NCI-H2081 (cell line): Measurements from ENCODE around the gene CARS1.

Source experiments
- DNase-seq, 2 experiments: peaks; one replicate each; lab custom pipeline; 2025; lab: John Stamatoyannopoulos, UW

The CARS1 gene

GRCh38 chr11:2991452-2992233, 65.6 kb downstream of the CARS1 start:
- DNase-seq: peak; percentile 57 to 63

DNA sequence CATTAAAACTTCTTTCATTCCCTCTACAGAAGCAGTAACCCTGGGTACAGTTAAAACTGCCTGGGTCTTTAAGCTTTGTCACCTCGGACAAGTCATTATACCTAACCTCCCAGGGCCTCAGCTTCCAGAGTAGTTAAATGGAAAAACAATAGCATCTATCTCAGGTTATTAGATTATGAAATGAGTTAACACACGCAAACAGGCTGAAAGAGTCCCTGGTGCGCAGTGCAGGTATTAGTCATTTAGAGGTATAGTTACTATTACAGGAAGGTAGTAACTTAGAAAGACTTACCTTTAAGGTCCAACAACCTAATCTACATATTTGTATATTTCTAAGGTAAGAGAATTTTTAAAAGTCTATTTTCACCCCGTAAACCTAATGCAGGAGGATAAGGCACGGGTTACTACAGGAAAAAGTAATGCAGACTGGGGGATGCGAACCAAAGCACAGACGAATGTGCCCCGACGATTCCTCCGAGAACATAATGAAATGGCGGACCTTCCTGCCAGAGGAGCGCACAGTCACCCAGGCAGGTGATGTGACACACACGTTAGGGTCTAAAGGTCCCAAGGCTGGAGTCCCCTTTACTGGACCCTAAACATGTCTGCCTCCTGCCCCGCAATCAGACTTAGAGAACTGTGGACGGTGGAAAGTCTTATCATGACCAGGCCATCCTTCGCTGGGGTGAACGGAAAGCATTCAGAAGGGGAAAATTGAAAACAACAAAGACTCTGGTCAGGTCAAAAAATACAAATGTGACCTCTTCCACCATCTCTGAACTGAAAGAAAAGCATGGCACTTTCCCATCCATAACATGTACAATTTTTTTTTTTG, 66.4 kb downstream of the CARS1 start:
- DNase-seq: peak in 1 of 2 experiments; percentile 8

DNA sequence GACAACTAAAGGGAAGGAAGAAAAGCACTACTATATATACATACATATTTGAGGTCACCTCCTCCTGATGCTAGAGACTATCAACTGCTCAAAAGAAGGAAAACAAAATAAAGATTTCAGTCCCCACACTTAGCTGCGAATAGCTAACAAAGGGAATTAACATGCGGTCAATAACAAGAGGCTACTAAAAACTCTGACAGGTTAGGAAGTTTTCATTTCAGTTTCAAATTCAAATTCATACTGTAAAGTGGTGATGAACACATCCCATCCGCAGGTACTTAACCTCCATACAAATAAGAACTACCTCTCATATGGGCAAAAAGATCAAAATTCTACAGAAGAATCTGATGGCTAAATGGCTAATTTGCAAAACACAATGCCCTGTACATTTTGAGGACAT, 67.7 kb downstream of the CARS1 start:
- no peak for DNase-seq

GRCh38 chr11:2989006-2989405, 68.2 kb downstream of the CARS1 start:
- DNase-seq: no peak

DNA sequence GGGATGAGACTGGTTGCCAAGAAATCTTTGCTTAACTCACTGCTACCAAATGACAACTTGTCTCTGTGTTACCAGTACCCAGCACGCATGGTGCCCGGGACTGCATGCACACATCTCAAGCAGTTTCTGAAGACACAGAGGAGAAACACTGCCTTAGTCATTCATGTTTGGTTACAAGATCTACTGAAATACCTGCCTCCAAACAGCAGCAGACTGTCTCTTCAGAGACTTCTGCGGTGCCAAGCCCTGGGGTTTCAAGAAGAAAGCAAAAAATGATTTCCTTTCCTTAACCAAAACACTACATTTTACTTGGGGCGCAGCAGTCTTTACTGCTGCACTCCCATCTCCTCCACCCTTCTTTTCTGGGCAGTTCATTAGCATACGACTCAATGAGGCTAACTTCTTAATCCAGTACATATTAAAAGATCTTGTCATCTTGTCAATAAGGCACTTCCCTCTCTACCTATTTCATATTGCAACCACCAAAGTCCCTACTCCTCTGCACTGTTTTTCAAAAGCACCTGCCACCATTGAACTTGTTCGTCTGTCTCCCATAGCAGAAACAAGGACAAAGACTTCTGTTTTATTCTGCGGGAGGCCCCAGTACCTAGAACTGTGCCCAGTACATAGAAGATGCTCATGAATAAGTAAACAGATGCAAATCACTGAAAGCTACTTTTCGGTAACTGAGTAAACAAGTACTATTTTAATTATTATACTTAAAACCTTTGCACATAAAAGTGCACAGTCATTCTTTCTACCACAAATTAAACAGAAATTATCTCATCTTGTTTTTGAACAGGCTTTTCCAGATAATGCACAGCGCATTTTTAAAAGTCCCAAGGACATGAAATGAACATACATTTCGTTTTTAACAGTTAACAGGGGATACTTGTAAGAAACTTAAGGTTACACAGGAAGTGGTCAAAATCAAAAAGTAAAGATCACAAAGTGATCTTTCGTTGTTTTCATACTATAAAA, 69.1 kb downstream of the CARS1 start:
- no peak for DNase-seq

DNA sequence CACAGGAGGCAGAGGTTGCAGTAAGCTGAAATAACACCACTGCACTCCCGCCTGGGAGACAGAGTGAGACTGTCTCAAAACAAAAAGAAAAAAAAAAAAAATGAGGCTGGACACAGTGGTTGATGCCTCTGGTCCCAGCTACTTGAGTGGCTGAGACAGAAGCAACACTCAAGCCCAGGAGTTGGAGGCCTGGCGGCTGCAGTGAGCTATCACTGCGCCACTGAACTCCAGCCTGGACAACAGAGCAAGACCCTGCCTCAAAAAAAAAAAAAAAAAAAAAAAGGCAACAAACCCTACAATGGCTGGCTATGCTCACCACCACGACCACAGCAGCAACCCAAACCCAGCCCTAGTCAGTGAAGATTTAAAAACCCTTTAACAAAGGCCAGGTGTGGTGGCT, 73.3 kb downstream of the CARS1 start:
- DNase-seq: no peak

DNA sequence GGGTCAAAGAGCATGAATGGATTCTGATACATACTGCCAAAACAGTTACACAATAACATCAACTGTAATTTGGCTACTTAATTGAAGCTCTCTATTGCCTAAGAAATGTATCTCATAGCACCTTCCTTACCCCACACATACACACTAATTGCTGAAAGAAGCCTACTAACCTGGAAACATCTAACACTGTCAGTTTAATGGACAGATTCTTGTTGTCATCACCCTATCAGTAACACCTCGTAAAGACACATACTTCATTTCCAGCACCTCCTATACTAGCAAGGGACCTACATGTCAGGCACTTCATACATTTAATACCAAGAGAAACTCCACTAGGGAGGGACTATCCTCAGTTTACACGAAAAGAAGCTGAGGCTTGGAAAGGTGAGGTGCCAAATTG, 75.0 kb downstream of the CARS1 start:
- DNase-seq: no peak

DNA sequence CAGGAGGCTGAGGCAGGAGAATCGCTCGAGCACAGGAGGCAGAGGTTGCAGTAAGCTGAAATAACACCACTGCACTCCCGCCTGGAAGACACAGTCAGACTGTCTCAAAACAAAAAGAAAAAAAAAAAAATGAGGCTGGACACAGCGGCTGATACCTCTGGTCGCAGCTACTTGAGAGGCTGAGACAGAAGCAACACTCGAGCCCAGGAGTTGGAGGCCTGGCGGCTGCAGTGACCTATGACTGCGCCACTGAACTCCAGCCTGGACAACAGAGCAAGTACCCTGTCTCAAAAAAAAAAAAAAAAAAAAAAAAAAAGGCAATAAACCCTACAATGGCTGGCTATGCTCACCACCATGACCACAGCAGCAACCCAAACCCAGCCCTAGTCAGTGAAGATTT, 76.1 kb downstream of the CARS1 start:
- no peak for DNase-seq

DNA sequence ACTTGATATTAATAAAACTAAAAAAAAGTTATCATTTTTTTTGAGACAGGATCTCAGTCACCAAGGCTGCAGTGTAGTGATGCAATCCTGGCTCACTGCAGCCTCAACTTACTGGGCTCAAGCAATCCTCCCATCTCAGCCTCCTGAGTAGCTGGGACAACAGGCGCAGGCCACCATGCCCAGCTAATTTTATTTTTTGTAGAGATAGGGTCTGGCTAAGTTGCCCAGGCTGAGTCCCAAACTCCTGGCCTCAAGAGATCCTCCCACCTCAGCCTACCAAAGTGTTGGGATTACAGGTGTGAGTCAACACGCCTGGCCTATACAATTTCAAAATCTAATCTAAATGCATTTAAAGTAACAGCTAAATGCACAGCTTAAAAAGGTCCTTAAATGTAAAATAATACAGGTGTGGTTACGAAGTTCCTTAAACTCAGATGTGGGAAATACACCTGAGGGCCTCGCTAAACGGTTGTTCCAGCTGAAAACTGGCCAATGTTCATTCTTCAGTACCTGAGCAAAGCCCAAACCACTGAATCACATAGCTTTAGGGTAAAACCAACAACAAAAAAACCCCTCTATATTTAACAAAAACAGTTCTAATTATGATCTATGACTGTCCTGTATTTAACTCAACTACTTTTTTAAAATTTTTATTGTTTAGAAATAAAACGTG, 76.9 kb downstream of the CARS1 start:
- no peak for DNase-seq

GRCh38 chr11:2977113-2977512, 80.1 kb downstream of the CARS1 start:
- DNase-seq: peak in 1 of 2 experiments; percentile 6

- no peak for DNase-seq
These were observed 80.7 kb downstream of the CARS1 start for GRCh38 chr11:2976294-2977063.

DNA sequence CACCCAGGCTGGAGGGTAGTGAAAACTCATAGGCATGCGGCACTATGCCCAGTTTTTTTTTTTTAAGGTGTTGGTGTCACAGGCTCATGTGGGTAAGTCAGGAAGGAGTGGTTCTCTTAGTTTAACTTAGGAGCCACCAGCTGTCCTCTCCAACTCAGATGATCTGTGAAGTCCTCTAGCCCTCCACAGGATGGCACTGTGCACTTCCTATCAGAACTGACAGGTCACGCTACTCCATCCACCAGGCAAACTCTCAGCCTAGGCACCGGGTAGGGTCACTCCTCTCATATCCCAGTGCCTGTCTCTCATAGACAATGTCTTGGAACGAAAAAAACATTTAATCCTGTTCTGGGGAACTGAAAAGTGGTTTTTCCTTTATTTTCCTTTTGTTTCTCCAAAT, 81.6 kb downstream of the CARS1 start:
- DNase-seq: peak in 1 of 2 experiments; percentile 13

GRCh38 chr11:2974272-2974671, 83.0 kb downstream of the CARS1 start:
- DNase-seq: no peak

- no peak for DNase-seq
These were observed 88.8 kb downstream of the CARS1 start for GRCh38 chr11:2968341-2968900.

DNA sequence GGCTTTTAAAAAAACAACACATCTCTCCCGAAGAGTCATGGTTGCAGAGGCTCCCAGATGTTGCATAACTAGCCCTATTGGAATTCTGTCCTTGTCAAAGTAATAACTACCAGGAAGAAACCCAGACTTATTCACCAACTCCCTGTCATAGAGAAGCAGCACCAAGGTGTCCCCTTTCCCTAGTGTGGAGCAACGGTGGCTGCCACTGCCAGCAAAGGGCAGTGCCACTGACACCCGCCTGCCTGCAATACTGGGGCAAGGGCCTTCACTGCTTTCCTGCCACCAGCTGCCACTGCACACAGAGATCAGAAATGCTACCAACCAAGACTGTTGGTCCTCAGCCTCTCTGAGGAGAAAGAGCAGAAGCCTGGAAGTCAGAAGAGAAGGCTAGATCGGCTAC, 92.4 kb downstream of the CARS1 start:
- DNase-seq: no peak

DNA sequence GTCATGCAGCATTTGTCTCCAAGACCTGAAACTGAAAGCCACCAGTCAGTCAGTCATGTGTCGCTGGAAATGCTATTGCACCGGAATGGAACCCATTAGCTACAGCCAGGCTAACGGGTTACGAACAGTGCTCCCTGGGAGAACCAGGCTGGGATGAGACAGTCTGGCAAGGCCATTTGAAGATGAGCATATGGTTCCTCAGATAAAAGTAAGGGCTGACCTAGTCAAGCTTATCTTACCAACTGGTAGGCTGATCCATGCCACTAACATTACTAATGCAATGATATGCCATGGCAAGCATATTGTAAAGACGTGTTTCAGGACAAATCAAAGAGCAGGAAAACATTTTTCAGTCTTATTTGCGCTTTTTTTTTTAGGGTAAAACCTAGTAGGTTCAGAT, 93.5 kb downstream of the CARS1 start:
- DNase-seq: no peak

GRCh38 chr11:2963112-2963754, 94.0 kb downstream of the CARS1 start:
- no peak for DNase-seq

DNA sequence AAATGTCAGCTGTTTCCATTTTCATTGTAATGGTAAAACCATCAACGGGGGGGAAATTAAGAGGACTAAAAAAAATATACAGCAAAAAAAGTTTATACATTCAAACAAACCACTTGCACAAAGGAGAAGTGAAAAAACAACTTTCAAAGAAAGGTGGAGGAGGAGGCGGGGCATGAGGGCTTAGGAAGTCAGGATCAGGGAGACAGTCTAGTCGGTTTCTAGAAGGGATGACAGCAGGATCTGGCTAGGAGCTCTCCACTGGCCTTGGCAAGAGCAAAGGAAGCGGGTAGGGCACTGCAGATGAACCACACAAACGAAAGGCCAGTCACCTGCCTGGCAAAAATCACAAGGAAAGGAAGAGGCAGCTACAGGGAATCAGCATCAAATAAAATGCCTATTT, 96.1 kb downstream of the CARS1 start:
- no peak for DNase-seq

DNA sequence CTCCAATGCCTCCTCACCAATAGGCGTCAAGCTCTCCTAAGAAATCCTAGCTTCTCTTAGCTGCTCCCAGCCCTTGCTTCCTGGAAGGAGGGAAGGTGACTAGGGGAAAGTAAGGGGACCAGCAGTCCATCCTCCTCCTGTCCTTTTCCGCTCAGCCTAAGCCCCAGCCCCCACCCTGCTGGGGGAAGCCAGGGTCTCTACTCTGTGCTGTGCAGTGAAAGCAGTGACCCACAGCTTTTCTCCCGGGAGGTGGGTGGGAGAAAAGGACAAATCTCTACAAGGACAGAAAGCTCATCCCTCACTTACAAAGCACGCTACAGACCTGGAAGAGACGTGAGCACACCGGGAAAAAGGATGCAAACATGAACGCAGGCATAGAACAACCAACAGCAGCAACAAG, 97.1 kb downstream of the CARS1 start:
- no peak for DNase-seq

DNA sequence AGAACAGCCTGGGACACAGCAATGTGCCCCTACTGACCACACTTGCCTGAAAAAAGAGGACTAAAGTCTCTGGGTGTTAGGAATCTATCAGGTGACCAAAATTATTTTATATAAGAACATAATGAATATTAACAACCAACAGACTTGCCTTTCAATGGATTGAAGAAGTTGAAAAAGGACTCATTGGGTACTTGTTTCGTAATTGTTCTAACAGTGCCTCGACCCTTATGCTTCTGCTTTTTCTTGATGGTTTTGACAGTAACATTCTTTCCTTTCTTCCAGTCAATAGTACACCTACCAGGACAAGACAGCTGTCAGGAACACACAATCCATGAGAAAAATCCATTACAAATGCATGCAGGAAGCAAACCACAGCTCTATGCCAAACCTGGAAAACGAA, 99.0 kb downstream of the CARS1 start:
- no peak for DNase-seq
